D341Med (cell line): ENCODE data around the gene CDH7.
A peak's percentile ranks its signal among the peaks of the same experiment; 100 is the strongest.

Source experiments
- DNase-seq: peaks from one replicate; pipeline ENCODE4 v3.0.0; 2012; ENCODE audit warnings: low spot score

Gene CDH7

GRCh38 chr18:65919663-65920062 is 168.9 kb downstream of the CDH7 start:
- no peak for DNase-seq

DNA sequence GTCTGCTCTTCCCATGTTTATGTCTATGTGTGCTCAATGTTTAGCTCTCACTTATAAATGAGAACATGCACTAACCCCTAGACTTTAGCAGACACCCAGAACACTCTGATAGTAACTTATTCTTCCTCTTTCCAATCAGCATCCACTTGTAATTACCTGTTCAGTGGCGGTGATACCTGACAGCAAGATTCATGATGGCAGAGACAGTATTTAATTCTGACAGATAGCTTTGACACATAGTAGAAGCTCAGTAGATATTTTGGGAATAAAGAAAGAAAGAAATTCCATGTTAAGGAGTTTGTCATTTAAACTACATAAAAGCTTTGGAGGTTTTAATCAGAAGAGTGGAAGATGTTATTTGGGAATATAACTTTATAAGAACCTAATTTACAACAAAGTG is 171.3 kb downstream of the CDH7 start:
- DNase-seq, result no peak

- no peak for DNase-seq
These were observed 174.1 kb downstream of the CDH7 start for GRCh38 chr18:65924904-65925303.

- DNase-seq, result no peak
These were observed 184.1 kb downstream of the CDH7 start for GRCh38 chr18:65934874-65935273.

- DNase-seq, result no peak
These were observed 185.9 kb downstream of the CDH7 start for GRCh38 chr18:65936678-65937077.

DNA sequence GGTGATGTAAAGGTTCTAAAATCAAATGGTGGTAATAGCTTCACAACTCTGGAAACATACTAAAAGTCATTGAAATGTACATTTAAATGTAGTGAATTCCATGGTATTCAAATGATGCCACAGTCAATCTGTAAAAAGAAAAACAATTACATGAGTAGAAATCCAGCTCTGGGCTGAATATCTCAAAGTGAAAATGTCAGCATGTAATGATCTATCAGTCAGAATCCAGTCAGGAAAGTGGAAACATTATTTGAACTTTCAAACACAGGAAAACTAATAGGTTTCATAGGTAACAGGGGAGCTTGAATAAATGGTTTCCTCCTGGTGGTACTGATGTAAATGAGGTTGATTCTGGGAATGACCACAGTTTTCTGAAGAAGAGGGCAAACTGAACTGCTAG is 186.4 kb downstream of the CDH7 start:
- DNase-seq, result no peak

DNA sequence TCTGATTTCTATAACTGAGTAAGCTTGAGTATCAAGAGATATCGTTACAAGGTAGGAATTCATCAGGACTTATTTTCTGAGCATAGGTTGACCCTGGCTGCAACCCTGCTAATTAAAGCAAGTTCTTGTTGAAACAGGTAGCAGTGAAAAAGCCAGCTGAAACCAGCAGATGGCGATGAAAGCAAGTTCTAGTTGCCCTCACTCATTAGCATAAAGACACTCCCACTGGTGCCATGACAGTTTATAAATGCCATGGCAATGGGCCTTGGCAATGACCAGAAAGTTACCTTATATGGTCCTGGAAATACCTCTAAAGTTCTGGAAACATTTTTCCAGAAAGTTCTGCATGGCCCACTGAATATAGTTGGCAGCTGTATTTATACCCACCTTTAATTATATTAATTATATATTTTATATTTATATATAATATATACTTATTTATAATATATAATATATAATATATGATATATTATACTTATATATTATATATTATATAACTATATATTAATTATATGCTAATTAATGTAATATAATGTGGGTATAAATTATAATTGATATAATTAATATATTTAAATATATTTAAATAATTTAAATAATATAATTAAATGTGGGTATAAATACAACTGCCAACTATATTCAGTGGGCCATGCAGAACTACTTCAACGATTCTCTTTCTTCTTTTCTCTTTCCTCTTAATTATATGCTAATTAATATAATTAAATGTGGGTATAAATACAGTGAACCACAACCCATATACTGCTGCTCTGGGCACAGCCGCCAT is 188.0 kb downstream of the CDH7 start:
- peak; percentile 60 for DNase-seq
